OCI-LY3 (cell line): ENCODE measurements around the gene HDDC3.

Experiments used
- H2AFZ ChIP-seq: fragments of 200-600, 300-600 bp; shearing (Covaris generic); 2 replicates; pipeline ENCODE4 v1.6.0; 2014; ENCODE audit warnings: antibody characterized with exemption, low read depth, low read length
- H3K27ac ChIP-seq: fragments of 200-600, 300-600 bp; sonication (generic); 2 replicates; pipeline ENCODE4 v1.5.1; 2014; ENCODE audit warnings: mild to moderate bottlenecking, low read length, moderate library complexity, mixed read lengths
- H3K27me3 ChIP-seq: fragments of 200-600, 300-600 bp; sonication (generic); 2 replicates; pipeline ENCODE4 v1.6.1; 2014; ENCODE audit warnings: low read depth, low read length, mixed read lengths
- H3K36me3 ChIP-seq: fragments of 200-600, 300-600 bp; sonication (generic); replicated peaks from 2 replicates; pipeline ENCODE3; 2014; ENCODE audit warnings: low read depth, low read length, mixed read lengths
- H3K4me1 ChIP-seq: fragments of 300-600, 200-600 bp; sonication (generic); 2 replicates; pipeline ENCODE4 v1.6.1; 2014; ENCODE audit warnings: low read length, mixed read lengths
- H3K4me2 ChIP-seq: fragments of 200-600, 300-600 bp; sonication (generic); 2 replicates; pipeline ENCODE4 v1.6.1; 2014; ENCODE audit warnings: low read length, mixed read lengths
- H3K4me3 ChIP-seq: fragments of 300-600, 200-600 bp; sonication (generic); 2 replicates; pipeline ENCODE4 v1.5.1; 2014; ENCODE audit warnings: antibody characterized with exemption, mild to moderate bottlenecking, low read length, moderate library complexity
- H3K79me2 ChIP-seq: fragments of 300-600, 200-600 bp; shearing (Covaris generic); 2 replicates; pipeline ENCODE4 v1.6.1; 2014; ENCODE audit warnings: mild to moderate bottlenecking, low read length, mixed read lengths
- H3K9ac ChIP-seq: fragments of 300-600, 200-600 bp; shearing (Covaris generic); 2 replicates; pipeline ENCODE4 v1.6.0; 2014; ENCODE audit warnings: mild to moderate bottlenecking, low read length, moderate library complexity
- H3K9me3 ChIP-seq: fragments of 200-600, 300-600 bp; shearing (Covaris generic); 2 replicates; pipeline ENCODE4 v1.6.1; 2014; ENCODE audit warnings: low read length, mixed read lengths; ENCODE audit not compliant: insufficient read depth
- H4K20me1 ChIP-seq: fragments of 200-600, 300-600 bp; sonication (generic); 2 replicates; pipeline ENCODE4 v1.6.1; 2016; ENCODE audit warnings: low read length, mixed read lengths; ENCODE audit not compliant: insufficient read depth
- CTCF ChIP-seq: fragments of 200-600, 300-600 bp; sonication (generic); IDR thresholded peaks from 2 replicates; pipeline ENCODE4 v1.5.1; 2014; ENCODE audit warnings: antibody characterized with exemption, low read length, low read depth
- EZH2phosphoT487 ChIP-seq: fragments of 200-600 bp; shearing (Covaris generic); IDR thresholded peaks from 2 replicates; pipeline ENCODE4 v1.6.1; 2018; ENCODE audit warnings: antibody characterized with exemption, mixed run types, low read depth

The HDDC3 gene

GRCh38 chr15:90881978-90882721, 50.2 kb downstream of the HDDC3 start:
- Histone ChIP-seq H4K20me1 (no peaks in the 10 kb centered on the region), H3K79me2 (no peaks in the 10 kb centered on the region), H3K36me3 (peaks cover 3% of the 10 kb centered on the region), H3K4me2 (no peak overlapping the region), H2AFZ (no peak overlapping the region), H3K4me1 (peaks cover 14% of the 10 kb centered on the region; the same call in 1 of the 2 replicates), H3K4me3 (no peak overlapping the region), H3K9me3 (no peaks in the 10 kb centered on the region), H3K27ac (no peak overlapping the region), H3K27me3 (no peaks in the 10 kb centered on the region), H3K9ac (no peak overlapping the region)
- TF ChIP-seq EZH2phosphoT487 (no peak), CTCF (no peak)

- Histone ChIP-seq H3K79me2 (no peaks in the 10 kb centered on the region), H4K20me1 (no peaks in the 10 kb centered on the region), H3K27ac (no peak overlapping the region), H2AFZ (no peak overlapping the region), H3K4me3 (no peak overlapping the region), H3K4me2 (no peak overlapping the region), H3K27me3 (no peaks in the 10 kb centered on the region), H3K4me1 (peaks cover 14% of the 10 kb centered on the region; the same call in 1 of the 2 replicates), H3K9ac (no peak overlapping the region), H3K9me3 (no peaks in the 10 kb centered on the region), H3K36me3 (peaks cover 3% of the 10 kb centered on the region)
- TF ChIP-seq CTCF, result no peak
- no peak for TF ChIP-seq EZH2phosphoT487
These were observed 51.0 kb downstream of the HDDC3 start for GRCh38 chr15:90881181-90881977.

GRCh38 chr15:90880381-90881145, 51.8 kb downstream of the HDDC3 start:
- Histone ChIP-seq H3K4me1 (peaks cover 11% of the 10 kb centered on the region; the same call in 1 of the 2 replicates), H3K79me2 (no peaks in the 10 kb centered on the region), H4K20me1 (no peaks in the 10 kb centered on the region), H3K9ac (no peak overlapping the region), H3K27me3 (no peaks in the 10 kb centered on the region), H2AFZ (no peak overlapping the region), H3K4me3 (no peak overlapping the region), H3K27ac (no peak overlapping the region), H3K9me3 (no peaks in the 10 kb centered on the region), H3K36me3 (peaks cover 3% of the 10 kb centered on the region), H3K4me2 (no peak overlapping the region)
- TF ChIP-seq EZH2phosphoT487 (no peak), CTCF (no peak)
